H9 (cell line): ENCODE measurements around the gene CYP19A1. TPM values are rescaled to one million over a fixed set of nuclear protein-coding genes. Genes with fewer than 3 reads are reported as not detected.

Source experiments
- DNase-seq: peaks from one replicate; pipeline ENCODE4 v3.0.0-alpha.2; 2017
- H2AFZ ChIP-seq: one replicate; pipeline ENCODE4 v1.6.1; 2013; ENCODE audit warnings: mild to moderate bottlenecking, low read length, control low read depth, moderate library complexity
- H2AK5ac ChIP-seq: 2 replicates; pipeline ENCODE4 v1.6.1; 2013; ENCODE audit warnings: low read length, control low read depth, mixed read lengths; ENCODE audit not compliant: insufficient read length
- H2BK120ac ChIP-seq: one replicate; pipeline ENCODE4 v1.6.1; 2013; ENCODE audit warnings: low read depth, mild to moderate bottlenecking, low read length, control low read depth, inconsistent platforms; ENCODE audit not compliant: poor library complexity, severe bottlenecking
- H2BK12ac ChIP-seq: 2 replicates; pipeline ENCODE4 v1.6.1; 2013; ENCODE audit warnings: low read length, control low read depth, mixed read lengths, low read depth; ENCODE audit not compliant: insufficient read length
- H2BK15ac ChIP-seq: 2 replicates; pipeline ENCODE4 v1.6.1; 2013; ENCODE audit warnings: low read depth, low read length, control low read depth
- H2BK20ac ChIP-seq: one replicate; pipeline ENCODE4 v1.6.1; 2013; ENCODE audit warnings: low read depth, mild to moderate bottlenecking, low read length, control low read depth, inconsistent platforms; ENCODE audit not compliant: poor library complexity, severe bottlenecking
- H2BK5ac ChIP-seq: 2 replicates; pipeline ENCODE4 v1.6.1; 2013; ENCODE audit warnings: low read length, control low read depth, mixed read lengths; ENCODE audit not compliant: insufficient read length
- H3K14ac ChIP-seq: 2 replicates; pipeline ENCODE4 v1.6.1; 2013; ENCODE audit warnings: low read length, control low read depth; ENCODE audit not compliant: insufficient read depth
- H3K18ac ChIP-seq: 2 replicates; pipeline ENCODE4 v1.6.1; 2013; ENCODE audit warnings: low read depth, mild to moderate bottlenecking, mixed read lengths, low read length, control low read depth; ENCODE audit not compliant: insufficient read length
- H3K23ac ChIP-seq: 2 replicates; pipeline ENCODE4 v1.6.1; 2013; ENCODE audit warnings: low read length, control low read depth, mixed read lengths, low read depth; ENCODE audit not compliant: insufficient read length
- H3K23me2 ChIP-seq: 2 replicates; pipeline ENCODE4 v1.6.1; 2013; ENCODE audit warnings: low read depth, mild to moderate bottlenecking, mixed read lengths, low read length, control low read depth; ENCODE audit not compliant: insufficient read length, poor library complexity, severe bottlenecking
- H3K27ac ChIP-seq: 2 replicates; pipeline ENCODE4 v1.5.1; 2013; ENCODE audit warnings: low read length, control low read depth, mixed read lengths, low read depth; ENCODE audit not compliant: insufficient read length
- H3K27me3 ChIP-seq: 2 replicates; pipeline ENCODE4 v1.6.1; 2013; ENCODE audit warnings: low read length, control low read depth, inconsistent platforms; ENCODE audit not compliant: insufficient read depth
- H3K4ac ChIP-seq: 2 replicates; pipeline ENCODE4 v1.6.1; 2013; ENCODE audit warnings: low read depth, mild to moderate bottlenecking, control low read depth, inconsistent platforms, low read length, moderate library complexity
- H3K4me1 ChIP-seq: 2 replicates; pipeline ENCODE4 v1.6.1; 2013; ENCODE audit warnings: low read length, control low read depth, inconsistent platforms; ENCODE audit not compliant: insufficient read depth
- H3K4me2 ChIP-seq: 2 replicates; pipeline ENCODE4 v1.6.1; 2013; ENCODE audit warnings: low read length, control low read depth, mixed read lengths; ENCODE audit not compliant: insufficient read length, insufficient read depth
- H3K56ac ChIP-seq: 2 replicates; pipeline ENCODE4 v1.6.1; 2013; ENCODE audit warnings: low read depth, mild to moderate bottlenecking, mixed read lengths, low read length, control low read depth; ENCODE audit not compliant: insufficient read length
- H3K79me1 ChIP-seq: 2 replicates; pipeline ENCODE4 v1.6.1; 2013; ENCODE audit warnings: low read depth, mild to moderate bottlenecking, moderate library complexity, low read length, control low read depth, inconsistent platforms; ENCODE audit not compliant: insufficient read depth, poor library complexity, severe bottlenecking
- H3K79me2 ChIP-seq: 2 replicates; pipeline ENCODE4 v1.6.1; 2013; ENCODE audit warnings: low read length, control low read depth, inconsistent platforms; ENCODE audit not compliant: insufficient read depth
- H3K9ac ChIP-seq: 2 replicates; pipeline ENCODE4 v1.6.1; 2013; ENCODE audit warnings: low read length, control low read depth, mixed read lengths; ENCODE audit not compliant: insufficient read length; ENCODE audit errors: extremely low read depth
- H3K9me3 ChIP-seq: one replicate; pipeline ENCODE4 v1.6.1; 2013; ENCODE audit warnings: low read depth, low read length, inconsistent platforms; ENCODE audit not compliant: control insufficient read depth
- H3T11ph ChIP-seq: one replicate; pipeline ENCODE4 v1.6.1; 2013; ENCODE audit warnings: mild to moderate bottlenecking, low read length, control low read depth, inconsistent platforms
- H4K20me1 ChIP-seq: one replicate; pipeline ENCODE4 v1.6.1; 2013; ENCODE audit not compliant: control insufficient read depth, insufficient read length, insufficient read depth
- H4K5ac ChIP-seq: 2 replicates; pipeline ENCODE4 v1.6.1; 2013; ENCODE audit warnings: low read depth, mild to moderate bottlenecking, mixed read lengths, low read length, control low read depth; ENCODE audit not compliant: insufficient read length
- H4K8ac ChIP-seq: replicated peaks from 2 replicates; pipeline ENCODE4 v1.6.1; 2013; ENCODE audit warnings: low read length, control low read depth, mixed read lengths, low read depth; ENCODE audit not compliant: insufficient read length
- H4K91ac ChIP-seq: 2 replicates; pipeline ENCODE4 v1.6.1; 2013; ENCODE audit warnings: low read depth, mild to moderate bottlenecking, moderate library complexity, mixed read lengths, low read length, control low read depth; ENCODE audit not compliant: insufficient read length
- H3K27ac Mint-ChIP-seq, 3 experiments: 2 replicates in 2 of 3; 3 replicates in 1 of 3; pipeline ENCODE4 v1.8.0; 2020 to 2021; ENCODE audit warnings: mixed read lengths in 3 of 3, mild to moderate bottlenecking in 1 of 3, moderate library complexity in 1 of 3
- H3K27me3 Mint-ChIP-seq: 2 replicates; pipeline ENCODE4 v1.8.0; 2021; ENCODE audit warnings: low read depth, mild to moderate bottlenecking, moderate library complexity, mixed read lengths
- H3K36me3 Mint-ChIP-seq, 3 experiments: 2 replicates in 2 of 3; 3 replicates in 1 of 3; pipeline ENCODE4 v1.8.0; 2020 to 2021; ENCODE audit warnings: low read depth in 3 of 3, mixed read lengths in 3 of 3; ENCODE audit not compliant: insufficient read depth in 1 of 3
- H3K4me1 Mint-ChIP-seq, 2 experiments: 2 replicates each; pipeline ENCODE4 v1.8.0; 2020; ENCODE audit warnings: mixed read lengths in 2 of 2
- H3K4me3 Mint-ChIP-seq, 2 experiments: 2 replicates in 1 of 2; 3 replicates in 1 of 2; pipeline ENCODE4 v1.8.0; 2020 to 2021; ENCODE audit warnings: mild to moderate bottlenecking in 2 of 2, mixed read lengths in 2 of 2, moderate library complexity in 1 of 2
- H3K9me3 Mint-ChIP-seq, 2 experiments: 2 replicates in 1 of 2; 3 replicates in 1 of 2; pipeline ENCODE4 v1.8.0; 2020; ENCODE audit warnings: mild to moderate bottlenecking in 2 of 2, mixed read lengths in 2 of 2, moderate library complexity in 1 of 2
- WGBS: extraction: QIAGEN DNeasy Blood & Tissue Kit; methylation state at CpG from one replicate; pipeline ENCODE4 v1.1.7; 2013; ENCODE audit warnings: missing lambda C conversion rate, low lambda C conversion rate, mixed read lengths; ENCODE audit not compliant: insufficient read length; ENCODE audit errors: extremely low coverage; 5-methylcytosine and 5-hydroxymethylcytosine counted together
- total RNA-seq: library from RNA; stranded (reverse); gene quantifications from 2 replicates; pipeline ENCODE4 v1.2.1, GENCODE V29; 2021
- TF ChIP-seq, protein P1 (sequence below): fragments of 200-600 bp; sonication (generic); conservative IDR thresholded peaks from 3 replicates; pipeline ENCODE4 v1.8.0; 2021; ENCODE audit warnings: antibody characterized with exemption, mild to moderate bottlenecking

CYP19A1 gene
- total RNA-seq, 1 experiment from 2014 or later = not detected

GRCh38 chr15:51365417-51365816, 27.0 kb upstream of the CYP19A1 start:
- Histone ChIP-seq H3K18ac (no peak overlapping the region), H3K23me2 (no peaks in the 10 kb centered on the region), H3K27me3 (no peaks in the 10 kb centered on the region), H3K4me1 (no peaks in the 10 kb centered on the region), H4K20me1 (no peaks in the 10 kb centered on the region), H2BK5ac (no peak overlapping the region), H2BK20ac (no peak overlapping the region), H3K9me3 (no peaks in the 10 kb centered on the region), H2AK5ac (no peak overlapping the region), H2BK120ac (no peak overlapping the region), H3K4ac (no peak overlapping the region), H4K91ac (no peak overlapping the region), H3K23ac (no peak overlapping the region), H3T11ph (no peak overlapping the region), H3K27ac (no peak overlapping the region), H4K5ac (no peak overlapping the region), H3K56ac (no peak overlapping the region), H2BK12ac (no peak overlapping the region), H2AFZ (no peak overlapping the region), H2BK15ac (no peak overlapping the region), H3K4me2 (no peak overlapping the region), H4K8ac (no peak overlapping the region), H3K79me2 (no peaks in the 10 kb centered on the region), H3K79me1 (no peaks in the 10 kb centered on the region), H3K9ac (no peak overlapping the region), H3K14ac (no peak overlapping the region)
- DNase-seq = no peak
- Mint-ChIP-seq H3K27ac (no peak overlapping the region), H3K27me3 (no peaks in the 10 kb centered on the region), H3K4me3 (no peak overlapping the region), H3K4me1 (peaks cover 5 to 9% of the 10 kb centered on the region in 2 experiments), H3K36me3 (no peaks in the 10 kb centered on the region), H3K9me3 (no peaks in the 10 kb centered on the region)
- TF ChIP-seq, protein P1, sequence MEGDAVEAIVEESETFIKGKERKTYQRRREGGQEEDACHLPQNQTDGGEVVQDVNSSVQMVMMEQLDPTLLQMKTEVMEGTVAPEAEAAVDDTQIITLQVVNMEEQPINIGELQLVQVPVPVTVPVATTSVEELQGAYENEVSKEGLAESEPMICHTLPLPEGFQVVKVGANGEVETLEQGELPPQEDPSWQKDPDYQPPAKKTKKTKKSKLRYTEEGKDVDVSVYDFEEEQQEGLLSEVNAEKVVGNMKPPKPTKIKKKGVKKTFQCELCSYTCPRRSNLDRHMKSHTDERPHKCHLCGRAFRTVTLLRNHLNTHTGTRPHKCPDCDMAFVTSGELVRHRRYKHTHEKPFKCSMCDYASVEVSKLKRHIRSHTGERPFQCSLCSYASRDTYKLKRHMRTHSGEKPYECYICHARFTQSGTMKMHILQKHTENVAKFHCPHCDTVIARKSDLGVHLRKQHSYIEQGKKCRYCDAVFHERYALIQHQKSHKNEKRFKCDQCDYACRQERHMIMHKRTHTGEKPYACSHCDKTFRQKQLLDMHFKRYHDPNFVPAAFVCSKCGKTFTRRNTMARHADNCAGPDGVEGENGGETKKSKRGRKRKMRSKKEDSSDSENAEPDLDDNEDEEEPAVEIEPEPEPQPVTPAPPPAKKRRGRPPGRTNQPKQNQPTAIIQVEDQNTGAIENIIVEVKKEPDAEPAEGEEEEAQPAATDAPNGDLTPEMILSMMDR = no peak
- WGBS = no CpG with 5 or more reads among the region's 6 CpGs
